Lung (tissue), 12 donors: Measurements from ENCODE around the gene KLF12. TPM values are rescaled to one million over a fixed set of nuclear protein-coding genes. Genes with fewer than 3 reads are reported as not detected.

Source experiments
- ATAC-seq: fragments of 200-7000 bp; cut with Tn5 transposase; one replicate; pipeline ENCODE4 v1.9.1; 2020; ENCODE audit warnings: moderate number of reproducible peaks; ENCODE audit not compliant: insufficient read depth, low FRiP score
- DNase-seq, 3 donors: peaks; one replicate each; pipeline ENCODE4 v3.0.0-alpha.2; 2013 to 2017
- H3K27ac ChIP-seq, 2 donors: one replicate each; pipeline ENCODE4 v1.5.1; 2013; ENCODE audit warnings: mild to moderate bottlenecking in 2 of 2, moderate library complexity in 2 of 2, control low read depth in 1 of 2, inconsistent platforms in 1 of 2, low read depth in 1 of 2, low read length in 1 of 2
- H3K27me3 ChIP-seq, 3 donors: one replicate each; pipeline ENCODE4 v1.5.1; 2013; ENCODE audit warnings: low read length in 2 of 3; ENCODE audit not compliant: control insufficient read depth in 3 of 3, insufficient read depth in 3 of 3
- H3K36me3 ChIP-seq, 4 donors: one replicate each; pipeline ENCODE4 v1.5.1; 2013; ENCODE audit warnings: low read length in 4 of 4, mild to moderate bottlenecking in 1 of 4, moderate library complexity in 1 of 4; ENCODE audit not compliant: control insufficient read depth in 4 of 4, insufficient read depth in 4 of 4
- H3K4me1 ChIP-seq, 5 donors: one replicate each; pipeline ENCODE4 v1.5.1; 2013; ENCODE audit warnings: low read length in 5 of 5, mild to moderate bottlenecking in 2 of 5, moderate library complexity in 1 of 5; ENCODE audit not compliant: control insufficient read depth in 5 of 5, insufficient read depth in 5 of 5
- H3K4me3 ChIP-seq: one replicate; pipeline ENCODE4 v1.5.1; 2013; ENCODE audit warnings: mild to moderate bottlenecking, control low read depth, moderate library complexity
- H3K9ac ChIP-seq, 2 donors: one replicate each; pipeline ENCODE4 v1.5.1; 2013; ENCODE audit warnings: low read length in 2 of 2, control low read depth in 1 of 2; ENCODE audit not compliant: insufficient read depth in 1 of 2
- H3K9me3 ChIP-seq, 4 donors: one replicate each; pipeline ENCODE4 v1.5.1; 2013; ENCODE audit warnings: low read length in 3 of 4, mild to moderate bottlenecking in 1 of 4, moderate library complexity in 1 of 4; ENCODE audit not compliant: control insufficient read depth in 4 of 4, insufficient read depth in 3 of 4
- WGBS, 2 donors: extraction: QIAGEN DNeasy Blood & Tissue Kit; methylation state at CpG; one replicate each; pipeline ENCODE4 v1.1.7; 2013; 5-methylcytosine and 5-hydroxymethylcytosine counted together
- polyA plus RNA-seq, 2 donors: library from polyadenylated mRNA; stranded (reverse); fragments of 200-250 nt; gene quantifications; one replicate each; pipeline ENCODE4 v1.2.1, GENCODE V29; 2013
- total RNA-seq, 2 donors: library from RNA; depleted of rRNA in 1 of 2; stranded (reverse); fragments of >200 nt in 1 of 2; gene quantifications; one replicate each; pipeline ENCODE4 v1.2.1, GENCODE V29; 2014 to 2021
- TF ChIP-seq, protein P1 (sequence below): IDR thresholded peaks from 2 replicates; pipeline ENCODE4 v1.5.1; 2012; ENCODE audit warnings: mild to moderate bottlenecking; ENCODE audit errors: control extremely low read depth, extremely low read depth
- donor health status: control.
- donor health status: control.
- donor health status: Bipolar disorder and iron deficiency.
- donor health status: healthy.
- donor health status: DM: yes; HTN: yes; CAD: no.

The KLF12 gene
- total and polyA plus RNA-seq, 4 donors = 0.77 to 26.8 (median 4.8) TPM

DNA sequence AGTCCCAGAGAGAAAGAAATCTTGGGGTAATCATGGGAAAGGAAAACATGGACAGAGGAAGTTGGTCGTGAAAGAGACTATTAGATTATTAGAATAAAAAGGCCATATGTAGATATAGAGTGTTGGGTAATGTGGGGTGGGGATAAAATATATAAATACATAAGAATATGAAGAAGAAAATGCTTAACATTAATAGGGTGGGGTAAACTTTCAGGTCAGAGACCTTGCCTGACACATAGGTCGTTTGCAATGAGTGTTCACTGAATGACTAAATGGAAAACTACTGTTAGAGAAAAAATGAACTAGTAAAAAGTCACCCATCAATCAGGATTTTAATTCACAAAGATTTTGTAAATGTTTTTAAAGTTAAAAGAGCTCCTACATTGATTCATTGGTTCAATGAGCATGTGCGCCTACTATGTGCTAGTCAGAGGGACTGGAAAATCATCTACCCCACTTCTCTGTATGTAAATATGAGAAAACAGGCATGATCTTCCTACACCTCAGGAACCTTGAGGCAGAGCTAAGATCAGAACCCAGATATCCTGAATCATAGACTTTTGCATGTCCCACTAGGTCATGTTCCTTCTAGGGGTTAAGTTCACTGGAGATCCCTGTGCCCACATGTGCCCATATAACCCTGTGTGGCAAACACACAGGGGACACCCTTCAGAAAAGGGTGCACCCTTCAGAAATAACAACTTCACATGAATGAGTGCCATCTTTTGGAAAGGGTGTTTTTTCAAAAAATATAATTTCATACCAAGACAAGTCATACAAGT lies 24.6 kb upstream of the KLF12 start:
- DNase-seq = no peak
- 69 to 76% methylated on average over 3 of the region's 3 CpGs for WGBS, 2 donors
- H3K9me3 ChIP-seq = no peaks in the 10 kb centered on the region
- H3K4me3 ChIP-seq = no peak overlapping the region
- peaks cover 0 to 9% (median 0%) of the 10 kb centered on the region in 5 donors for H3K4me1 ChIP-seq
- H3K27me3 ChIP-seq = no peaks in the 10 kb centered on the region
- H3K27ac ChIP-seq = no peak overlapping the region
- H3K36me3 ChIP-seq = no peaks in the 10 kb centered on the region
- no peak for ATAC-seq
- H3K9ac ChIP-seq = no peak overlapping the region
- TF ChIP-seq, protein P1, sequence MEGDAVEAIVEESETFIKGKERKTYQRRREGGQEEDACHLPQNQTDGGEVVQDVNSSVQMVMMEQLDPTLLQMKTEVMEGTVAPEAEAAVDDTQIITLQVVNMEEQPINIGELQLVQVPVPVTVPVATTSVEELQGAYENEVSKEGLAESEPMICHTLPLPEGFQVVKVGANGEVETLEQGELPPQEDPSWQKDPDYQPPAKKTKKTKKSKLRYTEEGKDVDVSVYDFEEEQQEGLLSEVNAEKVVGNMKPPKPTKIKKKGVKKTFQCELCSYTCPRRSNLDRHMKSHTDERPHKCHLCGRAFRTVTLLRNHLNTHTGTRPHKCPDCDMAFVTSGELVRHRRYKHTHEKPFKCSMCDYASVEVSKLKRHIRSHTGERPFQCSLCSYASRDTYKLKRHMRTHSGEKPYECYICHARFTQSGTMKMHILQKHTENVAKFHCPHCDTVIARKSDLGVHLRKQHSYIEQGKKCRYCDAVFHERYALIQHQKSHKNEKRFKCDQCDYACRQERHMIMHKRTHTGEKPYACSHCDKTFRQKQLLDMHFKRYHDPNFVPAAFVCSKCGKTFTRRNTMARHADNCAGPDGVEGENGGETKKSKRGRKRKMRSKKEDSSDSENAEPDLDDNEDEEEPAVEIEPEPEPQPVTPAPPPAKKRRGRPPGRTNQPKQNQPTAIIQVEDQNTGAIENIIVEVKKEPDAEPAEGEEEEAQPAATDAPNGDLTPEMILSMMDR = no peak

DNA sequence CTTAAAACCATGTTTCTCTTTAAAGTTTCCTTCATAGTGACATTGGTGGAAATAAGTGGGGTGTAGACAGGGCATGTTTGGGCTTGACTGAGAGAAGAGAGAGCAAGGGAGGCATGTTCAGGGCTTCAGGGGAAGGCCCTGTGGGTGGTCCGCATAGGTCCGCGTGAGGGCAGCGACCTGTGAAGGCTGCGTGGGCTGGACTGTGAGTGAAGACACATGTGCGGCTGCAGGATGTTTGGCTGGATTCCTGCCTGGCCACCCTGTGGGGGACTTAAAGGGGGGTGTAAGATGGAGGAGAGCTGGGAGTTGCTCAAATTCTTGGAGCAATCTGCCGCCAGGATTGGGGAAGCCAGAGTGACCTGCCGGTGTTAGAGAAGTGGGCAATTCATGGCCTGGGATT lies 23.8 kb upstream of the KLF12 start:
- no peak for ATAC-seq
- no peak overlapping the region for H3K4me3 ChIP-seq
- TF ChIP-seq, protein P1 = no peak
- H3K9me3 ChIP-seq = no peaks in the 10 kb centered on the region
- WGBS, 2 donors = 69 to 82% methylated on average over 8 of the region's 8 CpGs
- peak; percentile 81 to 84 (median 82) for DNase-seq
- no peak overlapping the region for H3K9ac ChIP-seq
- peaks cover 0 to 9% (median 0%) of the 10 kb centered on the region in 5 donors for H3K4me1 ChIP-seq
- no peak overlapping the region for H3K27ac ChIP-seq
- no peaks in the 10 kb centered on the region for H3K27me3 ChIP-seq
- no peaks in the 10 kb centered on the region for H3K36me3 ChIP-seq

DNA sequence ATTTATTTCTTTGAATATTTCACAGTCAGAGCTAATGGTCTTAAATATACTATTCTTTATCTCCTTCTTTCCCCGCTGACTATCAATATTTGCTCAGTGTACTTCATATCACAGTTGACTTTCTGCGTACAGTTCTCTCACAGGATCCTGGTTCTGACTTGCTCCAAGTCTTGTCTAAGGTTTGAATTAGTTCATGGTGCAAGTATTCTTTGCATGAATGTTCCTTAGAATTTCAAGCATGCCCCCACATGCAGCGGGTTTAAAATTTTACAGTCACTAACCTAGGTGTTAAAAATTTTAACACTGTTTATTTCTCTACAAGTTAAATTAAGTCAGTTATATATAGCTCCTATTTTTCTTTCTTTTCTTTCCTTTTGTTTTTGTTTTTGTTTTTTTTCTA lies 20.8 kb upstream of the KLF12 start:
- Histone ChIP-seq H3K27ac (no peak overlapping the region), H3K9me3 (no peaks in the 10 kb centered on the region), H3K27me3 (no peaks in the 10 kb centered on the region), H3K36me3 (no peaks in the 10 kb centered on the region), H3K9ac (no peak overlapping the region), H3K4me3 (no peak overlapping the region), H3K4me1 (peaks cover 0 to 9% (median 0%) of the 10 kb centered on the region in 5 donors)
- ATAC-seq (no peak), DNase-seq (no peak)
- WGBS, 2 donors = 79 to 94% methylated on average over 3 of the region's 3 CpGs
- TF ChIP-seq, protein P1 = no peak
